Measurements from ENCODE around the gene SMIM29. TPM values are rescaled to one million over a fixed set of nuclear protein-coding genes. Genes with fewer than 3 reads are reported as not detected.

Gene SMIM29
- total RNA-seq, 1 experiment from 2014 or later: 25.8 TPM

DNA sequence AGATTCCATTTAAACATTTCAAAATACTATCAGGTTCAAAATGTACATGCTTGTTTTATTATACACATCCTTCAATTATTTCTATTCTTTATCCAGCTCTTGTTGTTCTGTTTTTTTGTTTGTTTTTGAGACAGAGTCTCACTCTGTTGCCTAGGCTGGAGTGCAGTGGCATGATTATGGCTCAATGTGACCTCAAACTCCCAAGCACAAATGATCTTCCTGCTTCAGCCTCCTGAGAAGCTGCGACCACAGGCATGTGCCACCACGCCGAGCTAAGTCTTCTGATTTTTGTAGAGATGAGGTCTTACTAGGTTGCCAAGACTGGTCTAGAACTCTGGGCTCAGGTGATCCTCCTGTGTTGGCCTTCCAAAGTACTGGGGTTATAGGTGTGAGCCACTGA is 44.1 kb upstream of the SMIM29 start:
- Histone ChIP-seq H3K4me3 (ENCODE audit: low read length) (no peak overlapping the region), H3K27ac (ENCODE audit: low read length) (no peak overlapping the region), H3K9me2 (replicated peaks; ENCODE audit: low read length) (no peaks in the 10 kb centered on the region), H3K9ac (ENCODE audit: low read length) (no peak overlapping the region), H3K27me3 (ENCODE audit: low read length) (no peaks in the 10 kb centered on the region), H3K4me2 (ENCODE audit: low read length) (no peak overlapping the region), H2AFZ (ENCODE audit: low read length) (no peak overlapping the region), H3K36me3 (ENCODE audit: low read depth, low read length) (peaks cover 13% of the 10 kb centered on the region; the same call in 1 of the 2 replicates), H3K4me1 (ENCODE audit: insufficient read depth, low read length) (no peaks in the 10 kb centered on the region), H3K79me2 (ENCODE audit: low read length) (no peaks in the 10 kb centered on the region), H4K20me1 (ENCODE audit: low read length) (no peaks in the 10 kb centered on the region), H3K9me3 (ENCODE audit: low read length) (no peaks in the 10 kb centered on the region), H3F3A (ENCODE audit: low read length, unreplicated experiment) (no peaks in the 10 kb centered on the region)
- DNase-seq: no peak
- POLR2A ChIA-PET (ENCODE audit: unreplicated experiment): no interaction called here
- no peak for ATAC-seq
- no TSS peak for BruUV-seq (replicated peaks)
- intact Hi-C loops (cut with micrococcal nuclease): no loop called here
- TF ChIP-seq EZH2phosphoT487 (IDR thresholded peaks at IDR 0.05; ENCODE audit: borderline replicate concordance, low read length) (no peak), EZH2 (IDR thresholded peaks at IDR 0.05; ENCODE audit: low read length, unreplicated experiment) (no peak)
- TF ChIP-seq, protein P1, sequence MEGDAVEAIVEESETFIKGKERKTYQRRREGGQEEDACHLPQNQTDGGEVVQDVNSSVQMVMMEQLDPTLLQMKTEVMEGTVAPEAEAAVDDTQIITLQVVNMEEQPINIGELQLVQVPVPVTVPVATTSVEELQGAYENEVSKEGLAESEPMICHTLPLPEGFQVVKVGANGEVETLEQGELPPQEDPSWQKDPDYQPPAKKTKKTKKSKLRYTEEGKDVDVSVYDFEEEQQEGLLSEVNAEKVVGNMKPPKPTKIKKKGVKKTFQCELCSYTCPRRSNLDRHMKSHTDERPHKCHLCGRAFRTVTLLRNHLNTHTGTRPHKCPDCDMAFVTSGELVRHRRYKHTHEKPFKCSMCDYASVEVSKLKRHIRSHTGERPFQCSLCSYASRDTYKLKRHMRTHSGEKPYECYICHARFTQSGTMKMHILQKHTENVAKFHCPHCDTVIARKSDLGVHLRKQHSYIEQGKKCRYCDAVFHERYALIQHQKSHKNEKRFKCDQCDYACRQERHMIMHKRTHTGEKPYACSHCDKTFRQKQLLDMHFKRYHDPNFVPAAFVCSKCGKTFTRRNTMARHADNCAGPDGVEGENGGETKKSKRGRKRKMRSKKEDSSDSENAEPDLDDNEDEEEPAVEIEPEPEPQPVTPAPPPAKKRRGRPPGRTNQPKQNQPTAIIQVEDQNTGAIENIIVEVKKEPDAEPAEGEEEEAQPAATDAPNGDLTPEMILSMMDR (conservative IDR thresholded peaks at IDR 0.05; ENCODE audit: low read depth, low read length): no peak
- CTCF ChIA-PET: no interaction called here

DNA sequence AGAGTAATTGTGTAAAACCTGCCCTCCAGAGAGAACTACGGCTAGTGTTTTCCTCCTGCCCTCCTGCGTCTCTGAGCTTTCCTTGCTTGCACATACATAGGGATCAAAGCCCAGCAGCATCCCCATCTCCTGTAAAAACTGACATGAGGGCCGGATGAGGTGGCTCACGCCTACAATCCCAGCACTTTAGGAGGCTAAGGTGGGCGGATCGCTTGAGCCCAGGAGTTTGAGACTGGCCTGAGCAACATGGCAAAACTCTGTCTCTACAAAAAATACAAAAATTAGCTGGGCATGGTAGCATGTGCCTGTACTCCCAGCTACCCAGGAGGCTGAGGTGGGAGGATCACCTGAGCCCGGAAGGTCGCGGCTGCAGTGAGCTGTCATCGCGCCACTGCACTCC is 40.3 kb upstream of the SMIM29 start:
- Histone ChIP-seq H3K4me3 (ENCODE audit: low read length) (no peak overlapping the region), H3K27ac (ENCODE audit: low read length) (no peak overlapping the region), H2AFZ (ENCODE audit: low read length) (no peak overlapping the region), H3K9me2 (replicated peaks; ENCODE audit: low read length) (no peaks in the 10 kb centered on the region), H3K4me2 (ENCODE audit: low read length) (no peak overlapping the region), H3K4me1 (ENCODE audit: insufficient read depth, low read length) (no peaks in the 10 kb centered on the region), H4K20me1 (ENCODE audit: low read length) (no peaks in the 10 kb centered on the region), H3K9ac (ENCODE audit: low read length) (no peak overlapping the region), H3K27me3 (ENCODE audit: low read length) (no peaks in the 10 kb centered on the region), H3F3A (ENCODE audit: low read length, unreplicated experiment) (no peaks in the 10 kb centered on the region), H3K79me2 (ENCODE audit: low read length) (no peaks in the 10 kb centered on the region), H3K36me3 (ENCODE audit: low read depth, low read length) (peaks cover 21% of the 10 kb centered on the region; the same call in 1 of the 2 replicates), H3K9me3 (ENCODE audit: low read length) (no peaks in the 10 kb centered on the region)
- no TSS peak for BruUV-seq (replicated peaks)
- CTCF ChIA-PET: no interaction called here
- TF ChIP-seq EZH2phosphoT487 (IDR thresholded peaks at IDR 0.05; ENCODE audit: borderline replicate concordance, low read length) (no peak), EZH2 (IDR thresholded peaks at IDR 0.05; ENCODE audit: low read length, unreplicated experiment) (no peak)
- TF ChIP-seq, protein P1 (conservative IDR thresholded peaks at IDR 0.05; ENCODE audit: low read depth, low read length): no peak
- DNase-seq: no peak
- ATAC-seq: no peak
- intact Hi-C loops (cut with micrococcal nuclease): no loop called here
- POLR2A ChIA-PET (ENCODE audit: unreplicated experiment): no interaction called here

DNA sequence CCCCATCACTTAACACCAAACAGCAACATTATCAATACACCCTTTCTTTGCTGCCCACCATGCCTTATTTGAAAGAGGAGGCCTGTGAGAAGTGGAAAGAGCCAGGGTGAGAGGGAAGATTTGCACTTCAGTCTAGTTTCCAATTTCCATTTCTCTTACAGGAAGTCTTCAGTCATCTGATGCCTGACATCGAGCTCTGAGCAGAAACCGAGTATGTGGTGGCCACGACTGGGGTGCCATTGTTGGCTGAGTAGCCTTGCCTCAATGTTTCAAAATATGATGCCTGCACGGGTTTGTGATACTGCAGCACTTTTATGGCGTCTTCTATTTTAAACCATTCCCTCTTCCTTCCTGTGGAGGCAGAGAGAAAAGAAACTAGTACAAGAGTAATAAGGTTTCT is 39.8 kb upstream of the SMIM29 start:
- CTCF ChIA-PET: no interaction called here
- H3K36me3 ChIP-seq (ENCODE audit: low read depth, low read length): peaks cover 23% of the 10 kb centered on the region; the same call in 1 of the 2 replicates
- no peak overlapping the region for H3K4me3 ChIP-seq (ENCODE audit: low read length)
- intact Hi-C loops (cut with micrococcal nuclease): no loop called here
- H3K27me3 ChIP-seq (ENCODE audit: low read length): no peaks in the 10 kb centered on the region
- H3K4me2 ChIP-seq (ENCODE audit: low read length): no peak overlapping the region
- H3K9me3 ChIP-seq (ENCODE audit: low read length): no peaks in the 10 kb centered on the region
- no peak for ATAC-seq
- no peak for DNase-seq
- no peaks in the 10 kb centered on the region for H3K9me2 ChIP-seq (replicated peaks; ENCODE audit: low read length)
- POLR2A ChIA-PET (ENCODE audit: unreplicated experiment): no interaction called here
- H2AFZ ChIP-seq (ENCODE audit: low read length): no peak overlapping the region
- H3K27ac ChIP-seq (ENCODE audit: low read length): no peak overlapping the region
- BruUV-seq (replicated peaks): no TSS peak
- no peaks in the 10 kb centered on the region for H3K4me1 ChIP-seq (ENCODE audit: insufficient read depth, low read length)
- no peaks in the 10 kb centered on the region for H3K79me2 ChIP-seq (ENCODE audit: low read length)
- H3F3A ChIP-seq (ENCODE audit: low read length, unreplicated experiment): no peaks in the 10 kb centered on the region
- H3K9ac ChIP-seq (ENCODE audit: low read length): no peak overlapping the region
- H4K20me1 ChIP-seq (ENCODE audit: low read length): no peaks in the 10 kb centered on the region
- no peak for TF ChIP-seq EZH2 (IDR thresholded peaks at IDR 0.05; ENCODE audit: low read length, unreplicated experiment)
- no peak for TF ChIP-seq EZH2phosphoT487 (IDR thresholded peaks at IDR 0.05; ENCODE audit: borderline replicate concordance, low read length)
